NCI-H1417 treated with DMSO at 0.1 percent for 48 hours (cell line): Measurements from ENCODE around the gene KCNT1.

Source experiments
- DNase-seq: peaks from one replicate; lab custom pipeline; 2025; lab: John Stamatoyannopoulos, UW

KCNT1 gene

GRCh38 chr9:135780626-135781025, 78.6 kb downstream of the KCNT1 start:
- no peak for DNase-seq

GRCh38 chr9:135782946-135783345, 81.0 kb downstream of the KCNT1 start:
- DNase-seq, result no peak

DNA sequence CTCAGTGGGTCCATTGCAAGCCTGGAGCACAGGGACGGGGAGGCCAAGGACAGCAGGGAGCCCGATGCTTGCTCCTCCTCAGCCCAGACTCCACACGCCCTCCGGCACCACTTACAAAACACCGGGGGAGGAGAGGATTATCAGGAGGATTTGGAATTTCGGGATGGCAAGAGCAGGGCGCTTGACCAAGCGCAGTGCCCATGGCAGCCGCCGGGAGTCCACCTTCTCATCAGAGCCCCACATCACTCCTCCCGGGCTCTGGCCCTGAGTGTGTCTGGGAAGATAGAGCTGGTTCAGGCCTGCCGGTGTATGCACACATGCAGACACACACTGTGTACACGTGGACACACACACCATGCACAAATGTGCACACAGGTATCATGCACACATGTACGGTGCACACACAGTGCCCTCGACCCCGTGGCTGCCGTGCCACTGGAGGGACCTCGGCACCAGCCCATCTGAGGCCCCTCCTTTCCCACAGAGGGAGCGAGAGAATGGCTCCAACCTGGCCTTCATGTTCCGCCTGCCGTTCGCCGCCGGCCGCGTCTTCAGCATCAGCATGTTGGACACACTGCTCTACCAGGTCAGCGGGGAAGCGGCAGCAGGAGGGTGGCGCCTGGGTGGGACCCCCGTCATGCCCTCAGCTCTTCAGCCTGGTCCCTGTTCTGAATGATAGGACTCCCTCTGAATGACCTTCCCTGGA, 81.7 kb downstream of the KCNT1 start:
- DNase-seq, result no peak

- no peak for DNase-seq
These were observed 83.1 kb downstream of the KCNT1 start for GRCh38 chr9:135785013-135785575.

GRCh38 chr9:135786146-135786690, 84.2 kb downstream of the KCNT1 start:
- DNase-seq, result no peak

- DNase-seq, result no peak
These were observed 85.3 kb downstream of the KCNT1 start for GRCh38 chr9:135787317-135787716.

DNA sequence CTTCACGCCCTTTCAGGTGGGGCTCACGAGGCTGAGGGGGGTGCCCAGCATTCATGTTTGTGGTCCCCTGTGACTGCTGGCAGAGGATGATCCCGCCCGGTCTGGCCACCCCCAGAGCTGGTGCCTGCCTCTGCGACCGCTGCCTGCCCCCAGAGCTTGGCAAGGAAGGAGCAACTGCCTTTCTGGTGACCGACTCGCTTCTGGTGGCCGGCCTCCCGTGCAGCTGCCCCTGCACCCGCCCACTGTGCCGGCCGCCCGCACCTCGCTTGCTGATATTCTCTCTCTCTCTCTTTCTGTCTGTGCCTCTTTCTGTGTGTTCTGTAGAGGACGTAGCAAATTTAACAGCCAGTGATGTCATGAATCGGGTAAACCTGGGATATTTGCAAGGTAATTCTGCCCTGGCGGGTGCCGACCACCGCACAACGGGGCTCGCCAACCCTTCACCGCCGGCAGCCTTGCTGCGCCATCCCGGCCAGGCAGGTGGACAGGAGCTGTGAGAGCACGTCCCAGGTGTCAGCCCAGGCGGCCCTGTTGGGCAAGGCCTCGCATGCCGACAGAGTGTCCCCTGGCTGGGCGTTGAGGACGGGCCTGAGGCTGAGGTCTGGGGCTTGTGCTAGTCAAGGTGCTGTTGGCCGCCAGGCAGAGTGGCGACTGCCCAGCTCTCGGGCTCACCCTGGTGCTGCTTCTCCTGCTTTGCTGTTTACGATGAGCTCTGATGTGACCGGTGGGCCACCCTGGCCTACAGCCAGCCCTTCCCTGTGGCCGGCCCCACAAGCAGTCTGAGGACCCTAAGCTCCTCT, 86.0 kb downstream of the KCNT1 start:
- DNase-seq, result no peak

DNA sequence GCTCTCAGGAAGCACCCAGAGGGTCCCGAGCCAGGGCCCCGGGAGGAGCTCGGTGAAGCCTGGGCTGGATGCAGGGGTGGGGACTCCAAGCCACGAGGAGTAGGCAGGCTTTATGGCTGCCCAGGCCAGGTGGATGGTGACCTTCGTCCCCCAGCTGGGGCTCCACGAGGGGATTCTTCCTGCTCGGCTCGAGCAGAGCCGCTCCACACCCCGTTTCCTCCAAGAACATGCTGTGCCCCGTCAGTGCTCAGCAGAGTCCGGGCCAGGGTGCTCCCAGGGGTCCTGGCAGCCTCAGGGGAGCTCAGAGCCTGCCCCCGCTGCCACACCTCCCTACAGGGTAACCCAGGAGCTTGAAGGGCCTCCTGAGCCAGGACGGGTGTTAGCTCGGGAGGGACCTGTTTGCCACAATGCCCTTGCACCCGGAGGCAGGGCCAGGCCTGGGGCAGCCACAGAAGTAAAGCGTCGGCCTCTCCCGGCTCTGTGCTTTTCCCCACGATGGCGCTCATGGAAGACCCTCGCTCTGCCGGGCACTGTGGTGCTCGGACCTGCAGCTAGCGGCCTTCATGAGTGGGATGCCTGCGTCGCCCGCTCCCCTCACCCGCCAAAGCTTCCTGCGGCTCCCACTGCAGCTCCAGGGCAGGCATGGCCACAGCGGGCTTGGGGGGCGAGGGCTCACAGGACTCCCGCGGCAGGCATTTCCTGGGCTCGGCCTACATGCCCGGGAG, 86.8 kb downstream of the KCNT1 start:
- no peak for DNase-seq

GRCh38 chr9:135789838-135790291, 87.9 kb downstream of the KCNT1 start:
- no peak for DNase-seq

DNA sequence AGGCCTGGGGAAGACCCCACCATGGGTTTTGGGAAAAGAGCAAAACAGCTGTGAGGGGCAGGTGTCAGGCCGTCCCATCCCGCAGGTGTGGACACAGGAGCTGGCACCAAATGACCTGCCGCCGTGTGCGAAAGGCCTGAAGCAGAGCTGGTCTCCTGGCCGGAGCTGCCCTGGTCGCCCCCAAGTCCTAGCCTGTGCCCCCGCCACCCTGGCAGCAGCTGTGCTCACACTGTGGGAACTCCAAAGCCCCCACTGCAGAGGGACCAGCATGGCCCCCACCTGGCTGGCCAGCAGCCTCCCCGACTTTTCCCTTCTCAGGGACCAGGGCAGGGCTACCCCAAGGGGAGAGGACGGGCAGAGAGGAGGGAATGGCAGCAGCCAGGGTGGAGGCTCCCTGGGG, 88.4 kb downstream of the KCNT1 start:
- DNase-seq, result no peak

- DNase-seq, result no peak
These were observed 88.9 kb downstream of the KCNT1 start for GRCh38 chr9:135790850-135791249.

- DNase-seq, result no peak
These were observed 89.7 kb downstream of the KCNT1 start for GRCh38 chr9:135791431-135792267.

- DNase-seq, result no peak
These were observed 90.5 kb downstream of the KCNT1 start for GRCh38 chr9:135792268-135793128.

DNA sequence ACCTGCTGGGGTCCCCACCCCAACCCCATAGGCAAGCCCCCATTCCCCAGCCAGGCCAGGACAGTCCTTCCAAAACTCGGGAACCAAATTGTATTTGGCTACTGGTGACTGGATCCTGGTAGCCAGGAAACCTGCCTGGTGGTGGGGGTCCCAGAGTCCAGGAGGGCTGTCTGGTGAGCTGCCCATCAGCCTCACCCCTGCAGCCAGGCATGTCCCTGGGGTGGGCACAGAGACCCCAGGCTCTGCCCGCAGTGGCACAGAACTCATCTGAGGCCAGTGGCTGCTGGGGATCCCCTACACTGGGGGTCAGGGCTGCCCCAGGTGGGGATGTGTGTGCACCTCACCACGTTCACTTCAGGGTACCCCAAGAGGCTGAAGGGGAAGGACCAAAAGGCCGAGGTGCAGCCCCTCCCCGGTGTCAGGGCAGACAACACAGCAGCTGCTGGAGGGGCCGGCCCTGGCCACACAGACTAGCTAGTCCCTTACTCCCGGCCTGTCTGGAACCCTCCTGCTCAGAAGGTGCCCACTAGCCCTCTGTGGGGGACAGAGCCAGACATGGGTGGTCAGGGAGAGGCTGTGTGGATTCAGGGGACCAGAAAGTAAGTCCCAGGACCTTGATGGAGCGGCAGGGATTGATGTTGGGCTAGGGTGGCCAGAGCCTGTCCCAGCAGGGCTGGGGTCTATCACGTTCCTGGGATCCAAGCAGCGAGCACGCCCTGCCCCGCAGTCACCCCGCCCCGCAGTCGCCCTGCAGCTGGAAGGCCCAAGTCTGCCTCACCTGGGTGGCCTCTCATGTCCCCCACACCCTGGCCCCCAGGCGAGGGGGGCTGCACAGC, 91.5 kb downstream of the KCNT1 start:
- no peak for DNase-seq

GRCh38 chr9:135794057-135794335, 92.0 kb downstream of the KCNT1 start:
- no peak for DNase-seq

DNA sequence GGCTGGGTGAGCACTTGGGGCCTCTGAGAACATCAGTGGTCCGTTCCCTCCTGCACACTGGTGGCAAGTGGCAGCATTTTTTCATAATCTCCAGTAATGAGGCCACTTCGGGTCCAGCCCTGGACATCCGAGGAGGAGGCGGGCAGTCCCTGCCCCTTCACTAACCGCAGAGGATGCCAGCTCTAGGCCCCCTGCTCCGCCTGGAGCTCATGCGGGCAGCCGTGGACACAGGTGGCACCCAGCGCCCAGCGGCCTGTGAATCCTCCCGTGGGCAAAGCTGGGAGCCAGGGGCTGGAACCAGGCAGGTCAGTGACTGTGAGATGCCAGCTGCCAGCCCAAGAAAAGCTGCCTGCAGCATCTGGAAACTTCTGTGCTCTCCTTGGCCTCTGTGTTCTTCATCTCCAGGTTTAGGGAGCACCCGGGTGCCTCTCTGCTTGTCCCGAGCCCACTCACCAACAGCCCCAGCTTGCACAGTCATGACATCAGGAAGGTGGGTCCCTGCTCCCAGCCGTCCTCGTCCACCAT, 92.4 kb downstream of the KCNT1 start:
- DNase-seq, result no peak

DNA sequence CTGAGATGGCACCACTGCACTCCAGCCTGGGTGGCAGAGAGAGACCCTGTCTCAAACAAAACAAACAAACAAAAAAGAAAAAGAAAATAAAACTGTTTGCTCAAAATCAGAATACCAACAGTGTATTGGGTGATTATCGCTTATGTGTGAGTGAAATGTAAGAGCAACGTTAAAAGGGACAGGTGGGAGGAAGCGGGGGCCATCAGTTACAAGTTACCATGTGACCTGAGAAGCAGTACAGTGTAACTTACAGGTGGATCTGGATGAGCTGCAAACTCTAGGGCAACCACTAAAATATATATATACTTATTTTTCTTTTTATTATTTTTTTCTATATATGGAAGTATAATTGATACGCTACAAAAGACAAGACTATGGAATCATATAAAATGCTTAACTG, 93.4 kb downstream of the KCNT1 start:
- DNase-seq, result no peak

DNA sequence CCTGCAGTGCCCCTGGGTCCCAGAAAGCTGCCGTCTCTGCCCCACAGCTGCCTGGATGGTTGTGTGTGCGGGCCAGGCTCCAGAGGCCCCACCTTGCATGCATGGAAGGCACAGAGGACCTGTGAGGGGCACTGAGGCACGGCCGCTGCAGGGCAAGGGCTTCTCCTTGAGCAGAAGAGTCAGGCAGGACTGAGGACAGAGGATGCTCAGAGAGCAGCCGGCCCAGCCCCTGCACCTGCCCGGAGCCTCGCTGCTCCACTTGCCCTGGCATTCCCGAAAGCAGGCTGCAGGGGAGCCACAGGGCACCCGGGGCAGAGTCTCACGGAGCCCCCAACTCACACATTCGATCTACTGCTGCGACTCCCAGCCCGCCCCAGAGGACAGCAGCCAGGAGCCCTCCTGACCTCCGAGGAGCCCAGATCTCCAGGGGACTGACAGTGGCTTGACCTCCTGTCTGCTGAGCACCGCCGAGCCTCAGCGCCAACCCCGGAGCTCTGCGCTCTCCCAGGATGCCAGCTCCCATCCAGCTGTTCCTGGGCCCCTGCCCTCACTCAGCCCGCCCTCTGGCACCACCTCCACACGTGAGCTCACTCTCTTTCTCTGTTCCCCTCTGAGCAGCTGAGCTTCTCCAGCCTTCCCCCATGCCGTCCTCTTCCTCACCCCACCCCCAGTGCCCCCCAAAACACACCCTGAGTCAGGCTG, 95.0 kb downstream of the KCNT1 start:
- no peak for DNase-seq
